Nephron progenitor cell (in vitro differentiated cells): ENCODE measurements around the gene TPH1.

Experiments used
- DNase-seq: peaks from one replicate; pipeline ENCODE4 v3.0.0; 2021
- H3K27ac Mint-ChIP-seq: 2 replicates; pipeline ENCODE4 v1.8.0; 2021; ENCODE audit warnings: mild to moderate bottlenecking, moderate library complexity, mixed read lengths
- H3K27me3 Mint-ChIP-seq: 2 replicates; pipeline ENCODE4 v1.8.0; 2021; ENCODE audit warnings: mild to moderate bottlenecking, low read depth, mixed read lengths; ENCODE audit not compliant: poor library complexity
- H3K36me3 Mint-ChIP-seq: 2 replicates; pipeline ENCODE4 v1.8.0; 2021; ENCODE audit warnings: low read depth, mixed read lengths
- H3K4me1 Mint-ChIP-seq: 2 replicates; pipeline ENCODE4 v1.8.0; 2021; ENCODE audit warnings: mixed read lengths
- H3K4me3 Mint-ChIP-seq: 2 replicates; pipeline ENCODE4 v1.8.0; 2021; ENCODE audit warnings: mild to moderate bottlenecking, moderate library complexity, mixed read lengths
- H3K9me3 Mint-ChIP-seq: 2 replicates; pipeline ENCODE4 v1.8.0; 2021; ENCODE audit warnings: mild to moderate bottlenecking, moderate library complexity, mixed read lengths
- TF ChIP-seq, protein P1 (sequence below): fragments of 200-600 bp; sonication (generic); IDR thresholded peaks from 2 replicates; pipeline ENCODE4 v1.5.0; 2021; ENCODE audit warnings: antibody characterized with exemption

TPH1 gene

DNA sequence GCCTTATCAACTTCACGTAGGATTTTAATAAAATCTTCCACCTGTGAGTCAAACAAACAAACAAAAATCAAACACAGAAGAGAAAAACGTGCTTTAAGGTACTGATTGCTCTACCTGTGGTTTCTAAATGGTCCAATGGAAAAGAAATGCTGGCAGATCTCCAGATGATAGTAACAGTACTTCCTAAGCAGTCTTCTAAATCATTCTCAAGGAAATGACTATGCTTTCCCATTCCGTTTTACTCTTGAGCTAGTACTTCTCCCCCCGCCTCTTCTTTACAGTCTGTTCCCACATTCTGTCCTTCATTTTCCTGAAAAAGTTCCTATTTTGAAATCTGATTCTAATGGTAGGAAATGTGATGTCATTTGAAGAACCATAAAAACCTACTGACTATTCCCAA is 34.4 kb upstream of the TPH1 start:
- H3K4me3 Mint-ChIP-seq: no peak overlapping the region
- no peaks in the 10 kb centered on the region for H3K9me3 Mint-ChIP-seq
- TF ChIP-seq, protein P1, sequence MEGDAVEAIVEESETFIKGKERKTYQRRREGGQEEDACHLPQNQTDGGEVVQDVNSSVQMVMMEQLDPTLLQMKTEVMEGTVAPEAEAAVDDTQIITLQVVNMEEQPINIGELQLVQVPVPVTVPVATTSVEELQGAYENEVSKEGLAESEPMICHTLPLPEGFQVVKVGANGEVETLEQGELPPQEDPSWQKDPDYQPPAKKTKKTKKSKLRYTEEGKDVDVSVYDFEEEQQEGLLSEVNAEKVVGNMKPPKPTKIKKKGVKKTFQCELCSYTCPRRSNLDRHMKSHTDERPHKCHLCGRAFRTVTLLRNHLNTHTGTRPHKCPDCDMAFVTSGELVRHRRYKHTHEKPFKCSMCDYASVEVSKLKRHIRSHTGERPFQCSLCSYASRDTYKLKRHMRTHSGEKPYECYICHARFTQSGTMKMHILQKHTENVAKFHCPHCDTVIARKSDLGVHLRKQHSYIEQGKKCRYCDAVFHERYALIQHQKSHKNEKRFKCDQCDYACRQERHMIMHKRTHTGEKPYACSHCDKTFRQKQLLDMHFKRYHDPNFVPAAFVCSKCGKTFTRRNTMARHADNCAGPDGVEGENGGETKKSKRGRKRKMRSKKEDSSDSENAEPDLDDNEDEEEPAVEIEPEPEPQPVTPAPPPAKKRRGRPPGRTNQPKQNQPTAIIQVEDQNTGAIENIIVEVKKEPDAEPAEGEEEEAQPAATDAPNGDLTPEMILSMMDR: no peak
- H3K36me3 Mint-ChIP-seq: peaks cover 62% of the 10 kb centered on the region
- no peak for DNase-seq
- H3K27ac Mint-ChIP-seq: no peak overlapping the region
- H3K27me3 Mint-ChIP-seq: no peaks in the 10 kb centered on the region
- H3K4me1 Mint-ChIP-seq: no peaks in the 10 kb centered on the region

DNA sequence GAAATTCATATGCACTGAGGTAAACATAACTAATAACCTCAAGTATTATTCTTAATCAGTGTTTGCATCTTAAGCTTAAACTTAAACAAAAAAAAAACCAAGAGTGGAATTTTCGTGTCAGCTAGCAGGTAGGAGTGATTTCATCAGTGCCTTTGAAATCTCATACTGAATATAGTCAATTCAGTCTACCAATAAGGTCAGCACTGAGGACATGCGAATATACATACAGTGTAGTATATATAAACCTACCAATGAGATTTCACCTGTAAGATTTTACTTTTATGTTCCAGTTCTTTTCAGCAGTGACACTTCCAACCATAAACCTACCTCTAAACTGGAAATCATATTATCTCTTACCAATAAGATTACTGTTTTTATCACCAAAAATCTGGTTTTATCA is 32.8 kb upstream of the TPH1 start:
- TF ChIP-seq, protein P1: no peak
- Mint-ChIP-seq H3K27ac (no peak overlapping the region), H3K36me3 (peaks cover 51% of the 10 kb centered on the region), H3K9me3 (no peaks in the 10 kb centered on the region), H3K4me3 (no peak overlapping the region), H3K4me1 (no peaks in the 10 kb centered on the region), H3K27me3 (no peaks in the 10 kb centered on the region)
- no peak for DNase-seq

DNA sequence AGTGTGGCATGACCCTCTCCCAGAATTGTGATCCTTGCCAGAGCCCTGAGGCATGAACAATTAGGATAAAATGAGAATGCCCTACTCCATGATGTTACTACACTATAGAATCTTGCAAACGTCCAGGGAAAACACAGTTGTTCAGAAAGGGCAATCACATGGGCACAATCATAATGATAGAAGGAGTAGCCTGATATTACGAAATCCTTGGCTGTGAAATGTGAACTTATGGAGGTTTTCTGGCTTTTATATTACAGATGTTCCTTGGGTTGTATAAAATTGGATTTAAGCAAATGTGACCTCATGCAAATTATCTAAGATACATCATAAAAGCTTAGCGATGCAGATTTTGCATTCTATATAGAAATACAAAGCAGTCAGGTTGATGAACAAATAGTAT is 29.4 kb upstream of the TPH1 start:
- Mint-ChIP-seq H3K4me1 (no peaks in the 10 kb centered on the region), H3K27me3 (no peaks in the 10 kb centered on the region), H3K9me3 (no peaks in the 10 kb centered on the region), H3K36me3 (peaks cover 23% of the 10 kb centered on the region), H3K4me3 (no peak overlapping the region), H3K27ac (no peak overlapping the region)
- TF ChIP-seq, protein P1: no peak
- DNase-seq: no peak

DNA sequence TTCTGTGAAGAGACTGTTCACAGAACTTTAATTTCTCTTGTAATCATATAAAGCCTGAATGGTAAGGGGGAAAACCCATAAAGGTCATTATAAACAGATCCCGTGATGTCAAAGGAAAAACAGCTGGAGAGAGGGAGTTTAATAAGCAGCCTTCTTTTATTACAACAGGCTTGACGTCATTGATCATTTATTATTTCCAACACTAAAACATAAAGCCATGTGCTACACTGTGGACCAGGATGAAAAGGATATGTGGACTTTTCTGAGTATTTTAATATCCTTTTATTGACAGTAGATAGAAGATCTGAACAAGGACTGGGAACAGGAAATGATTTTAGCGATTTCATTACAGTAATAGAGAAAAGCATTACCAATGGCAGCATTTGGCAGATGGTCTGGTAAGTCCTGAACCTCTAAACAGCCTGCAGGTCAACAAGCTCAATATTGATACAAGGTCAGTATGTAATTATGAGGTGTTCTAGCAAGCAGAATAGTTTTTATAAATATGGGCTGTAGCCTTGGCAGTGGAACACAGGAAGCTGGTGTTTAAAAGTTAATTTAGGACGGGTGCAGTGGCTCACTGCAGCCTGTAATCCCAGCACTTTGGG is 25.1 kb upstream of the TPH1 start:
- H3K27ac Mint-ChIP-seq: no peak overlapping the region
- no peaks in the 10 kb centered on the region for H3K36me3 Mint-ChIP-seq
- no peaks in the 10 kb centered on the region for H3K4me1 Mint-ChIP-seq
- DNase-seq: no peak
- no peaks in the 10 kb centered on the region for H3K27me3 Mint-ChIP-seq
- TF ChIP-seq, protein P1: no peak
- H3K4me3 Mint-ChIP-seq: no peak overlapping the region
- H3K9me3 Mint-ChIP-seq: no peaks in the 10 kb centered on the region

DNA sequence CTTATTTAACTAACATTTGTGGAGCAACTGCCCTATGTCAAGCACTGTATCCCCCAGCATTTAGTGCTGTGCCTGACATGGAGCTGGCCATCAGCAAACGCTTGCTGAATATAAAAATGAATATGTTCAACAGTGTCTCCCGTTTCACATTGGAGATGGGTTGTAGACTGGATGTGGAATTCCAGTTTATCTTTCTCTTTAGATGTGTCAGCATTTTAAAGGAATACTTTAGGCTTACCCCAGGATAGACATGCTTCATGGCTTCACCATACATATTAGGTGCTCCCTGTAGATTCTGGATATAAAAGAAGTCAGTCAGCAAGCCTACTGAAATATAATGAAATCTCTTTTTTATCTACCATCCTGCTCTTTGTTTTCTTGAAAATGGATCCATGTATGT is 21.3 kb upstream of the TPH1 start:
- H3K27me3 Mint-ChIP-seq: no peaks in the 10 kb centered on the region
- H3K27ac Mint-ChIP-seq: no peak overlapping the region
- TF ChIP-seq, protein P1: no peak
- DNase-seq: no peak
- H3K4me3 Mint-ChIP-seq: no peak overlapping the region
- no peaks in the 10 kb centered on the region for H3K9me3 Mint-ChIP-seq
- no peaks in the 10 kb centered on the region for H3K4me1 Mint-ChIP-seq
- no peaks in the 10 kb centered on the region for H3K36me3 Mint-ChIP-seq

DNA sequence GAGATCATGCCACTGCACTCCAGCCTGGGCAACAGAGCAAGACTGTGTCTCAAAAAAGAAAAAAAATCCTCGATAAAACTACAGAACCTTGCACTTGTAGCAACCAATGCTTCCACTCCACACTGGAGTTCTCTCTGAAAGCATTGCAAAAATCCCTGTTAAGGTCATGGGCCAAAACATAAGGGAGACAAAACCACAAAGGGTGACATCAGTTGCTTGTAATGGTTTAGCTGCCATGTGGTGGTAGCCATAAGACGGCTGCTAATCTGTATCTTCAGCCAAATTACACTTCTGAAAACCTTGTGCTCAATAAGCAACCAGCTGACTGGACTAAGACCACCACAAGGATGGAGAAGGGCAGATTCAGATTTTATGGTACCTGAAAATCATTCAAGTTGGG is 20.6 kb upstream of the TPH1 start:
- Mint-ChIP-seq H3K36me3 (no peaks in the 10 kb centered on the region), H3K4me3 (no peak overlapping the region), H3K9me3 (no peaks in the 10 kb centered on the region), H3K27me3 (no peaks in the 10 kb centered on the region), H3K4me1 (no peaks in the 10 kb centered on the region), H3K27ac (no peak overlapping the region)
- TF ChIP-seq, protein P1: no peak
- no peak for DNase-seq
